Panc1 (cell line): ENCODE data around the gene PUS3.

ENCODE experiments used
- REST ChIP-seq, 2 experiments: IDR thresholded peaks; 2 replicates each; pipeline ENCODE4 v1.6.1; 2011 to 2012; ENCODE audit warnings: low read depth in 2 of 2, control low read depth in 1 of 2, low read length in 1 of 2, mild to moderate bottlenecking in 1 of 2, moderate library complexity in 1 of 2; ENCODE audit not compliant: insufficient read depth in 1 of 2
- TF ChIP-seq, protein P1 (sequence below): fragments of 450-650 bp; IDR thresholded peaks from 2 replicates; pipeline ENCODE4 v1.5.1; 2017; ENCODE audit warnings: mild to moderate bottlenecking

DNA sequence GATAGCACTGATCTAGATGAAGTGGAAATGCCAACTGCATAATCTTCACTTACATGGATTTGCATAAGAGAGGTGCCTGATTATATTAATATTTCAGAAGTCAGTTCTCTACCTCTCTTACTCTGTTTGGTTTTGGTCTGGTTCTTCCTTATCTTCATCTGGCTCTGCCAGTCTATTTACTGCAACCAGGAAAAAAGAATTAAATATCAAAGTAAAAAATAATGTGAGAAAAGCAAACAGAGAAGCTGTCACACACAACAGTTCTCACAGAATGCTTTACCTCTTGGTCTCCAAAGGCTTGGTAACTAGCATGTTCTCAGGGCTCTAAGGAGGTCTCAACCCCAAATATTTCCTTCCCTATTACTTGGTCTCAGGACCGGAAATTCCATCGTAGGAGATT is 49.6 kb upstream of the PUS3 start:
- TF ChIP-seq, protein P1, sequence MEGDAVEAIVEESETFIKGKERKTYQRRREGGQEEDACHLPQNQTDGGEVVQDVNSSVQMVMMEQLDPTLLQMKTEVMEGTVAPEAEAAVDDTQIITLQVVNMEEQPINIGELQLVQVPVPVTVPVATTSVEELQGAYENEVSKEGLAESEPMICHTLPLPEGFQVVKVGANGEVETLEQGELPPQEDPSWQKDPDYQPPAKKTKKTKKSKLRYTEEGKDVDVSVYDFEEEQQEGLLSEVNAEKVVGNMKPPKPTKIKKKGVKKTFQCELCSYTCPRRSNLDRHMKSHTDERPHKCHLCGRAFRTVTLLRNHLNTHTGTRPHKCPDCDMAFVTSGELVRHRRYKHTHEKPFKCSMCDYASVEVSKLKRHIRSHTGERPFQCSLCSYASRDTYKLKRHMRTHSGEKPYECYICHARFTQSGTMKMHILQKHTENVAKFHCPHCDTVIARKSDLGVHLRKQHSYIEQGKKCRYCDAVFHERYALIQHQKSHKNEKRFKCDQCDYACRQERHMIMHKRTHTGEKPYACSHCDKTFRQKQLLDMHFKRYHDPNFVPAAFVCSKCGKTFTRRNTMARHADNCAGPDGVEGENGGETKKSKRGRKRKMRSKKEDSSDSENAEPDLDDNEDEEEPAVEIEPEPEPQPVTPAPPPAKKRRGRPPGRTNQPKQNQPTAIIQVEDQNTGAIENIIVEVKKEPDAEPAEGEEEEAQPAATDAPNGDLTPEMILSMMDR: no peak
- no peak for TF ChIP-seq REST (IDR thresholded peaks at IDR 0.05; ENCODE audit: insufficient read depth in 1 of 2, low read depth in 2 of 2, low read length in 1 of 2)
